ENCODE results near the gene DNAJC3.
"Not testable (repeated sequence)": the region's sequence is repeated elsewhere in the genome, so short reads cannot be mapped to it uniquely, and the experiment has no call there.

DNAJC3 gene

GRCh38 chr13:95784161-95784899, 107.4 kb downstream of the DNAJC3 start:
- DNase-seq = no peak

- DNase-seq = no peak
Measured at GRCh38 chr13:95784900-95785290, 108.0 kb downstream of the DNAJC3 start.

GRCh38 chr13:95787356-95788099, 110.6 kb downstream of the DNAJC3 start:
- no peak for DNase-seq

- DNase-seq = no peak
Measured at GRCh38 chr13:95788100-95788463, 111.1 kb downstream of the DNAJC3 start.

GRCh38 chr13:95789315-95789714, 112.4 kb downstream of the DNAJC3 start:
- DNase-seq = not testable (repeated sequence)

GRCh38 chr13:95791084-95791722, 114.3 kb downstream of the DNAJC3 start:
- no peak for DNase-seq

- no peak for DNase-seq
Measured at GRCh38 chr13:95793018-95793555, 116.1 kb downstream of the DNAJC3 start.

- no peak for DNase-seq
Measured at GRCh38 chr13:95793781-95794180, 116.8 kb downstream of the DNAJC3 start.

- DNase-seq = no peak
Measured at GRCh38 chr13:95797016-95797415, 120.1 kb downstream of the DNAJC3 start.

- DNase-seq = no peak
Measured at GRCh38 chr13:95800436-95800835, 123.5 kb downstream of the DNAJC3 start.

GRCh38 chr13:95801825-95802224, 124.9 kb downstream of the DNAJC3 start:
- DNase-seq = no peak

- DNase-seq = no peak
Measured at GRCh38 chr13:95805921-95806320, 129.0 kb downstream of the DNAJC3 start.

GRCh38 chr13:95809429-95809828, 132.5 kb downstream of the DNAJC3 start:
- DNase-seq = no peak

GRCh38 chr13:95813139-95813538, 136.2 kb downstream of the DNAJC3 start:
- DNase-seq = no peak

GRCh38 chr13:95814495-95814894, 137.6 kb downstream of the DNAJC3 start:
- DNase-seq = no peak

- no peak for DNase-seq
Measured at GRCh38 chr13:95822303-95822702, 145.4 kb downstream of the DNAJC3 start.

GRCh38 chr13:95833126-95833525, 156.2 kb downstream of the DNAJC3 start:
- no peak for DNase-seq

- no peak for DNase-seq
Measured at GRCh38 chr13:95833719-95834118, 156.8 kb downstream of the DNAJC3 start.

- peak; percentile 47 for DNase-seq
Measured at GRCh38 chr13:95834134-95834765, 157.3 kb downstream of the DNAJC3 start.

- DNase-seq = no peak
Measured at GRCh38 chr13:95841894-95842293, 165.0 kb downstream of the DNAJC3 start.

GRCh38 chr13:95842898-95843297, 166.0 kb downstream of the DNAJC3 start:
- no peak for DNase-seq
